ENCODE measurements around the gene HIGD2A.
"Not testable (repeated sequence)": the region's sequence is repeated elsewhere in the genome, so short reads cannot be mapped to it uniquely, and the experiment has no call there.

HIGD2A gene

DNA sequence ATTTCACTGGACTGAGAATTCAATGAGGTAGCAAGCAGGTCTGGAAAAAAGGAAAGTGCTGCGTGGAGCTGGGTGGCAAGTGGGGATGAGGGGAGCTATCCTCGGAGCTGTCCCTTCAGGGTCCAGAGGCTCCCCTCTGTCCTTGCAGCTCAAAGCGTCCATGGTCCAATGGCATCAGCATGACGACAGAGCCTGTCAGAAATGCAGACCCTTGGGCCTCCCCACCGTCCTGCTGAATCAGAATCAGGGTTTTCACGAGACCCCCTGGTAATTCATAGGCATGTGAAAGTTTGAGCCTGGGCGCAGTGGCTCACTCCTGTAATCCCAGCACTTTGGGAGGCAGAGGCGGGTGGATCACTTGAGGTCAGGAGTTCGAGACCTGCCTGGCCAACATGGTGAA, 5.5 kb downstream of the HIGD2A start:
- DNase-seq (ENCODE audit: low read depth in 1 of 2, low spot score in 1 of 2) = no peak

DNA sequence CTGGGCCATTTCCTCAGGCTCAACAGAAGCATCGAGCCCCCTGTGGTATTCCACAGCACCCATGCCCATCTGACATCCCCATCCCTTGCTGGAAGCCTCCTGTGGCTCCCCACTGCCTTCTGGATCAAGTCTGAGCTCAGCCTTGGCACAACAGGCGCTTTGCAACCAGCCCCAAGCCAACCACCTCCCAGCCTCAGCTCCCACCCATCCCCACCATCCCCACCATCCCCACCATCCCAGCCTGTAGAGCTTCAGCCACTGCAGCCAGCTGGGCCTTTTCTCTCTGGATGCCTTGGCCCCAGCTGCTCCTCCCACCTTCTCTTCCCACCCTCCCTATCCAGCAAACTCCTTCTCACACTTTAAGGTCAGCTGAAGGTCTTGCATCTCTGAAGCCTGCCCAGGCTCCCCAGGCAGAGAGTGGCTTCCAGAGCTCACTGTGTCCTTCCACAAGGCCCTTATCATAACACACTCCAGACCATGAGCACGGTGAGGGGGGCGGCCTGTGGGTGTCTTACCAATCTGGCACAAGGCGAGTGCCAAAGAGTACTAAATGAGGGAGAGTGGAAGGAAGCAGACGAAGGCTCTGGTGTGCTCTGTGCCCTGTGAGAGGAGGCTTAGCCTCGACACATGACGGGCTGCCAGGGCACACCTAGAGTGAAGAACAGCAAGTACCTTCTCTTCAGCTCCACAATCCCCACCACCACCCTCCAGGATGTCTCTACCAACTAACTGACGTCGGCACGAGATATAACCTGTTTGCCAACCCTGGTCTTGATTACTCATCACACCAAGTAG, 6.5 kb downstream of the HIGD2A start:
- DNase-seq (ENCODE audit: low read depth in 1 of 2, low spot score in 1 of 2) = no peak

DNA sequence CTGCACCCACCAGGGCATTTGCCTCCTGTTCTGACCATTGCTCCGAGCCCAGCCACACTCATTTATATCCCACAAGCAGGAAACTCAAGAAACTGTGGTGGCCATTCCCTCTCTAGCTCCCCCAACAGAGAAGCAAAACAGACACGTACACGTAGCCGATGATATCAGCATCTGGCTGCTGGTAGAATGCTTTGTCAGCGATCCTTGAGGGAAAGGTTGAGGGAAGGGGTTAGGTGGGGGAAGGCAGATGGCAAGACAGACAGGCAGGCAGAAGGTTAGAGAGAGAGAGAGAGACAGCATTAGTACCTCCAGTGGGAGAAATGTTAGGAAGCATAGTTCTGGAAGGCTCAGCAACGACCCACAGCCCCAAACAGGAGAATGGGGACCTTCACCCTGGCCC, 7.8 kb downstream of the HIGD2A start:
- no peak for DNase-seq (ENCODE audit: low read depth in 1 of 2, low spot score in 1 of 2)

DNA sequence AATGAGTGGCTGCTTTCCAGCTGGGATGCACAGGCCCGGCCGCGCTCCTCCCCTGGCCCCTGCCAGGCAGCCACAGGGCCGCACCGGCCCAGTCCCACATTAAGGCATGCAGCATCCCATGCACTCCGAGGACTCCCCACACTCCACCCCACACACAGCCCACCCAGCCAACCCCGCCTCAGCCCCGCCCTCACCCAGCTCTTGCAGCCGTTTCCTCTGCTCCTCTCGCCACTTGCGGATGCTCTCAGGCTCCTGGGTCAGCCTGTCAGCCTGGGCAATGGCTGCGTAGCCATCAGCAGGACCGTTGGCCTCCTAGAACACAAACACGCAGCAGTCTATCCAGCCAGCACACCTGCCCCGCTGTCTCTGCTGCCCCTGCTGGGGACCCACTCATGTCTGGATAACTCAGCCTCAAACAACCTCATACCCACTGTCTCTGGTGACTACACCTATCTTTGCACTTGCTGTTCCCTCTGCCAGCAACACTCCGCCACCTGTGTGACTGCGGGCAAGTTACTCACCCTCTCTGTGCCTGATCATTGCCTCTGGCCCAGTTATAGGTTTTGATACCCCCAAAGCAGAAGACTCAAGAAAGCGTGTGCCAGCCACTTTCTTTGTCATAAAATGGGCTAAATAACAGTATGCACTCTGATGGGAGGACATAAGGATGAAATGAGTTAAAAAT, 9.3 kb downstream of the HIGD2A start:
- DNase-seq (ENCODE audit: low read depth in 1 of 2, low spot score in 1 of 2) = no peak

DNA sequence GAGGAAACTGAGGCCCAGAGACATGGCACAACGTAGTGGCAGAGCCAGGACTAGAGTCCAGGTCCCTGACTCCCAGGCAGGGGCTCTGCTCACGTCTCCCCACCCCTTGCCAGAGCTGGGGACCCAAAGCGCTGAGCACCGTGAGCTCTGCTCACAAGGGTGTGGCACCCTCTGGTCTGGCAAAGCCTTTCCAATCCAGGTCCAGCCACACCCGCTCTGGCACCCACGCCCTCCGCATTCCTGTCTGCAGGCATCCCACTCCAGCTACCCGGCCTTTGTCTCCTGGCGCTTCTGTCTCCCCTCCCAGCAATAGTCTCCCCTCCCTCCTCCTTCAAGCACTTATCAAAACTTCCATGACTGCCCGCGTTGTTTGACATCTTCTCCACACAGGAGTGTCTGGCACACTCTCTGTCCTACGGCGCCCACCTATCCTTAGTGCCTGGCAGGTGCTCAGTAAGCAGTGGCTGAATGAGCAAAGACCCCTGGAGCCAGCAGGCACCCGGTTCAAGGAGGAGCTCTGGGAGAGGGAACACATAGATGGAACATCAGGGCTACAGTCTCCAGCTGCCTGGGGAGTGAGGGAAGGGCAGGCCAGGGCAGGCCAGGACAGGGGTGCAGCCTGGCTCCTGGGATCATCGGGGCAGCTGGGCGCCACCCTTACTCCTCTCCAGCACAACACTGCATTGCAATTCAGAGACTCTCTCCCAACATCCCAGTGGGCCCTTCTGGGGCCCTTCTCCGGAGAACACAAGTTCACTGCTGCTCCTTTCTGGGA, 12.0 kb downstream of the HIGD2A start:
- DNase-seq (ENCODE audit: low read depth in 1 of 2, low spot score in 1 of 2) = no peak

DNA sequence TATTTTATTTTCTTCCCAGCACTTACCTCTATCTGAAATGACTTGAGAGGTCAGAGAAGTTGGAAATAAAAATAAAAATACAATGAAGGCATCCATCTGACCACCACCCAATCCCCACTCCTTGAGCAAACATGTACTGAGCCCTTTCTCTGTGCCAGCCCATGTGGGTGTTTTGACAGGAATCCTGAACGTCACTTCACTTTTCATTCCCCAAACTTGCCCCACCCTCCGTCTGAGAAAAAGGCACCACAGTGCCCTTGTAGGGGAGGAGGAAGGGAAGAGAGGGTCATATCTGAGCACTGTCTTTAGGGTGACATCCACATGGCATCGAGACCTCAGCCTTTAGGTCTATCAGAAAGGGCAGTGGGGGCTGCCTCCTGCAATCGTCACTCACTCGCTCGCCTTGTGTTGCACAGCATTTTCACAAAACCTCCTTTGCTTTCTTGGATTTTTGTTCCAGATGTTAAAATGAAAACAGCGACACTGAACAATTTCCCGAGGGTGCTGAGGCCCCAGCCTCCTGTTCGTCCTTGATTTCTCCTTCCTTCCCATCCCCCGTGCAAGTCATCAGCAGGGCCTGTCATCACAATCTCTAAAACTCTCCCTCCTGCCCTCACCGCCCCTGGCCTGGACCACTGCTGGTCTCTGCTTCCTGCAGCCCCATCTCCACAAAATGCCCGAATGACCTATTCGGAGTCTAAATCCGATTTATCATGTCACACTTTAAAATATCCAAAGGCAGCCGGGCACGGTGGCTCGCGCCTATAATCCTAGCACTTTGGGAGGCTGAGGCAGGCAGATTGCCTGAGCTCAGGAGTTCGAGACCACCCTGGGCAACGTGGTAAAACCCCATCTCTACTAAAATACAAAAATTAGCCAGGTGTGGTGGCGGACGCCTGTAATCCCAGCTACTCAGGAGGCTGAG, 13.0 kb downstream of the HIGD2A start:
- no peak for DNase-seq (ENCODE audit: low read depth in 1 of 2, low spot score in 1 of 2)

DNA sequence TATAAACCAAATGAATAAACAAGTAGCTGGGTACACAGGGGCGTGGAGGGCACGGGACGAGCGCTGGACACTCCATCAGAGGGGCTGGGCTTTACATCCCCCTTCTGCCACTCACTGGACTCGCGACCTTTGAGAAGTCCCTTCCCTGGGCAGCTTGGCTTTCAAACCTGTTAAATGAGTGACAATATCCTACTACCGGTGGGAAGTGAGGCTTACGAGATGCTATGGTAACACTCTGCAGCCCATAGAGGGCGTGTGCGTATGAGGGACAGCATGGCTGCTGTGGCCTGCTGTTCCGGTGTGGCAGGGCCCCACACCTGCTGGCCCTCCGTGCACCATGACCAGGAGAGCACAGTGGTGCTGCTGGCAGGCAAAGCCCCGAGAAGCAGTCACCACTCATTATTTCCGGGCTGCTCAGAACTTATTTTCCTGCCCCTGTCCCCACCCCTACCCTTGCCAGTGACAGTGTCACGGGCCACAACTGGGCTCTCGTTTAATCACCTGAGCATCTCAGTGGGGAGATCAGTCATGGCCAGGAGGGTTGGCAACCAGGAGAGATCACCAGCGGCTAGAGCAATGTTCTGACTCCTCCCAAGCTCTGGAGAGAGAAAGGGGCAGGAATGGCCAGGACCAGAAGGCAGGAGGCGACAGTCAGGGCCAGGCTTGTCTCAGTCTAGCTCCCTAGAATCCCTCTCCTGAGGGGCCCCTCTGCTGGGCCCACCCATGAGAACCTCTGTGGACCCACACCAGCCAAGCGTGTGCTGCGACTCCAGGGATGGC, 17.3 kb downstream of the HIGD2A start:
- no peak for DNase-seq (ENCODE audit: low read depth in 1 of 2, low spot score in 1 of 2)

DNA sequence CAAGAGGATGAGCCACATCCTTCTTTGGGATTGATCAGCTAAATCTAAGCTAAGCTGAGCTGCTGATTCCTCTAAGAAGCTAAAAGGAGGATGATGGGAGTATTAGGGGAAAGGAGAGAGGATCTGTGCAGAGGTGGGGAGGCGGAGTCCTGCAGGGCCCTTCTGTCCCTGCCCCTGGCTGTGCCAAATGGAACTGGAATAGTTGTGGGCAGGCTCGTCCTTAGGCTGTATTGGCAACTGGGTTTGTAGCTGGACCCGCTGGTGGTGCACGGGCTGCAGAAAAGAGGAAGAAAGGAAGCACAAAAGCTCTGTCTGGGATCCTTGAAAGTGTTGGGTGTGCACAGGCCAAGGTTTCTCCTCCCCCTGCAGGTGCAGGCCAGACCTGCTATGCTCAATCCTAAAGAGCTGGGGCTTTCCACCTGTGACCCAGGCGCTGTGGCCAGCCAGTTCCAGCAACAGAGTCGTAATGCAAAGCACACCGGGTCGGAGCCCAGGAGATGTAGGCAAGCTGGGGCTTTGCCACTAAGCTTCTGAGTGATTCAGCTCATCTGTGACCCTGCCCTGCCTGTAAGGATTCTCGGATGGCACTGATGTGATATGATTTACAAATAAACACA, 18.0 kb downstream of the HIGD2A start:
- no peak for DNase-seq (ENCODE audit: low read depth in 1 of 2, low spot score in 1 of 2)

DNA sequence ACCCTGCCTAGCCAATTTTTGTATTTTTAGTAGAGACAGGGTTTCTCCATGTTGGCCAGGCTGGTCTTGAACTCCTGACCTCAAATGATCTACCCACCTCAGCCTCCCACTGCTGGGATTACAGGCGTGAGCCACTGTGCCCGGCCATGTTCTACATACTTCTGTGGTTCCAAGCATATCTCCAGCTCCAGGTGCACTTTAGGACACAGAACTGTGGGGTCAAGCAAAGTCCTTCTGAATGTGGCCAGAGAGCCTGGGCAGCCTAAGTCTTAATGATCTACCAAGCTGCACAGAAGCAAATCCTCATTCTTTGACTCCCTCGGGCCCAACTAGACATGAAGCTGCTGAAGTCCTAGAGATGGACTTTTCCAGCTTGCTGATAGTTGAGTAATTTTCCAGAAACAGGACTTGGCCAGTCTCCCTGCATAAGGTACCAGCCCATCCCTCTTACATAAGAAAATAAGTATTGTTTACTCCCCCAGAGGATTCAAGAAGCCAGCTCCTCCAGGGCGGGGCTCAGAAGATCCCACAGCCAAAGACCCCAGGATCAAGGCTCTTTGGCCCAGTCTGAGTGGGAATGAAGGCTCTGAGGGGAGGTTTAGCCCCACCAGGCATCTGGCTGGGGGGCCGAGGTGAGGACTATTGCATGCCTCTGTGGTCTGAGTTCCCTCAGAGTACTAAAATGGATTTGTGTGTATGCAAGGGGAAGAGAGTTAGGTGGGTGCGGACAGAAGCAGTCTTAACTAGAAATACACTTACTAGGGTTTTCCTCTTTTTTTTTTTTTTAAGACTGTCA, 19.1 kb downstream of the HIGD2A start:
- DNase-seq (ENCODE audit: low read depth in 1 of 2, low spot score in 1 of 2) = no peak

DNA sequence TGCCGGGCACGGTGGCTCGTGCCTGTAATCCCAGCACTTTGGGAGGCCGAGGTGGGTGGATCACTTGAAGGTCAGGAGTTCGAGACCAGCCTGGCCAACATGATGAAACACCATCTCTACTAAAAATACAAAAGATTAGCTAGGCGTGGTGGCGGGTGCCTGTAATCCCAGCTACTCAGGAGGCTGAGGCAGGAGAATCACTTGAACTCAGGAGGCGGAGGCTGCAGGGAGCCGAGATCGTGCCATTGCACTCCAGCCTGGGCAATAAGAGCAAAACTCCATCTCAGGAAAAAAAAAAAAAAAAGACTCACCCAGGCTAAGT, 19.7 kb downstream of the HIGD2A start:
- DNase-seq (ENCODE audit: low read depth in 1 of 2, low spot score in 1 of 2) = not testable (repeated sequence)

DNA sequence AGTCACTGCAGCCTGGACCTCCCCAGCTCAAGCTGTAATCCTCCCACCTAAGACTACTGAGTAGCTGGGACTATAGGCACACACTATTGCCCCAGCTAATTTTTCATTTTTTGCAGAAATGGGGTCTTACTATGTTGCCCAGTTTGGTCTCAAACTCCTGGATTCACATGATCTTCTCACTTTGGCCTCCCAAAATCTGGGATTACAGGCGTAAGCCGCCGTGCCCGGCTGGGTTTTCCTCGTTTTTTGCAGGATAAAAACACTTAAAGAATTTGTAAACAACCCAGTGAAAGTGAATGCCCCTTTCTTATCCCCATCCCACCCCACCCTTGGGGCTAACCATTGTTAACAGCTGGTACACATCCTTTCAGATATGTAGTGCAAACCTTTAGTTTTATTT, 20.0 kb downstream of the HIGD2A start:
- DNase-seq (ENCODE audit: low read depth in 1 of 2, low spot score in 1 of 2) = no peak

DNA sequence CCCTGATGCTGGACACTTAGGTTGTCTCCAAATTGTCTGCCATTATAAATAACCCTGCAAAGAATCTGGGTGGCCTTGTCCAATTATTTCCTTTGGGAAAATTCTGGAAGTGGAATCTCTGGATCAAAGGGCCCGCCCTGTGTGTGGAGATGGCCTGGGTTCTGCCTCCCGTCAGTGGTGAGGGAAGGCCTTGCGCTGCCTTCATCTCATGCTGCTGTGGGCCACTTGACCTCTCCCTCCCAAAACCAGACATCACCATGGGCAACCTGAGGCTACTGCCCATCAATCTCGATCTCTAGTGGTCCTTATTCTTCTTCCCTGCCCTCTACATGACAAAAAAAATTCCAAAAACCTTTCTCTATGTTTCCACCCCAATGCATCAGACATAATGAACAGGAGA, 21.2 kb downstream of the HIGD2A start:
- no peak for DNase-seq (ENCODE audit: low read depth in 1 of 2, low spot score in 1 of 2)

DNA sequence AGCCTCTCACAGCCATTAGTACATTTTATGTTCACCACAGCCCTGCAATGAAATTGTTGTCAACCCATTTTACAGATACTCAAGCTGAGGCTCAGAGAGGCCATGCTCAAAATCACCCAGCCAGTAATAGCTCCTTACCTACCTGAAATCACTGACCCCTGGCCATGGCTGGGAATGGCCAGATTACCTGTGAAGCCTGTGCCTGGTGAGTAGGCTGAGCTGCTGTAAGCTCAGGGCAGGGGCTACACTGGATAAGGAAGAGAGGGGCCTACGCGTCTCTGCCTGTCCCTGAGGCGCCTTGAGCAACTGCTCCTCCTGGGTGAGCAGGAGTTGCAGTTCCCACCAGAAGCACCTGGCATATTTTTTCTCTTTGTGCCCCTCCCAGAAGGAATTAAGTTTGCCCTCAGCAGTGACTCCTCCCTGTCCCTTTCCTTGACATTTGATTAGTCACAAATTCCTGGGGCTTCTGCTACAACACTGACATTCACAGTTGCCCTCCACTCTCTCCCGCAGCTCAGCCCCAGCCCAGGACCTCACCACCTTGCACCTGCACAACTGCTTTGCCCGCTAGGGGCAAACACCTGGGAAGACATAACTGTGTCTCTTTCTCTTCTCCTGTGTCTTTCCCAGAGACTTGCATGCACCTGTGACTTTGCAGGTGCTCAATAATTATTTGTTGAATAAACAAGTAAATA, 22.1 kb downstream of the HIGD2A start:
- no peak for DNase-seq (ENCODE audit: low read depth in 1 of 2, low spot score in 1 of 2)

DNA sequence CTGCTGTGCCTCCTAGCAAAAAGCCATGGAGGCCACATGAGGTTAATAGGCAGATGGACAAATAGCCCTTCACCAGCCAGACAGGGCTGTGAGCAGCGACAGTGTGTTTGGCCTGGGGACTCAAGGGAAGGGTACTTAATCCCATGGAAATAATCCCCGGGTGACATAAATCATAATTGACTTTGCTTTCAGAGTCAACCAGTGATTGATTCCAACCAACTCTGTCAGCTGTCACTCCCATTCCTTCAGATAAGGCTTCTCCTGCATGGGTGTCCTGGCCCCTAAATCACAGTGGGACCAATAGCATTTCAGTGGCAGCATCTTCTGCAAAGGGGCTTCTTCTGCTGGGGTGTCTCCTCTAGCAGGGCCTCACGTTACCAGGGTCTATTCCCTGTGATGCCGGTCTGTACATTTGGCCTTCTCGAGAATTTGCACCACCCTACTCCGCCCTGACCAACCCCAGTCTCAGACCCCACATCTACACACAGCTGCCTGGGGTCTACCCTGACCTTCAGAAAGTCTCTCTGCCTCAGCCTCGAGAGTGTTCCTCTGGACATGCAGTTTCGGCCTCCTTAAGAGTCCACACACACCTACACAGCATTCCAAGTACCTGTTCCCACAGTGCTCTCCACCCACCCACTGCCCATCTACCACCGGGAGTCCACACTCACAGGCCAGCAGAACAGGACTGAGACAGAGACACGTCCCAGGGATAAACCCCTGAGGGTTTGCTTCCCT, 24.1 kb downstream of the HIGD2A start:
- DNase-seq (ENCODE audit: low read depth in 1 of 2, low spot score in 1 of 2) = no peak

DNA sequence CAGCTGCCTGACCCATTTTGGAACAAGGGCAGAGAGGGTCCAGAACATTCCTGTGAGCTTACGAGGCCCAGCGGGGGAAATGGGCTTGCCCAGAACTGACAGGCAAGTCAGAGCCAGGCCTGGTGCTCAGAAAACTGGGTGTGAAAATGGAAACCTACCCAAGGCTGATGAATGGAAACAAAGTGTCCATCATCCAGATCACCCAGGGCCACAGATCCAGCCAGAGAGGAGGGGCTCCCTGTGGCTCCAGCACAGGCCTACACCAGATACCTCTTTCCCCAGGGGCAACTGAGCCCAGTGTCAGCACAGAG, 24.7 kb downstream of the HIGD2A start:
- no peak for DNase-seq (ENCODE audit: low read depth in 1 of 2, low spot score in 1 of 2)

DNA sequence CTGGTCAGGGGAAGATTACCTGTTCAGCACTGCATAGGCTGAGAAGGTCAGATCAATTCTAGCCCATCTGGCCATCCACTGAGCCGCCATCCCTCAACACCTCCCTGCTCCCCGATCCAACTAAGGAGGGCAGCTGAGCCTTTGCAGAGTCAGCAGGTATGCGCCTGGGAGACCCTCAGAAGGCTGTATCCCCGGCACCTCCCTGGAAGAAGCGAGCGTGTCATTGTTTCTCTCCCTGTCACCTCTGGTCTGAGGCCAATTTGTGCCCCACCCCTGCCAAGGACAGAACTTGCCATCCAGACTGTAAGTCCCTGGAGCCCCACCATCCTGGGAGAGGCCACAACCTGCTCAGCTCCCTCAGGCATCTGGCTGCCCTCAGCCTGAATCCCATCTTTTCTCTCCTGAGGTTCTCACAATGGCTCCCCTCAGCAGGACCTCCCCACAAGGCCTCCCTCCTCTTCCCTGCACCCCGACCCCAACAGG, 25.2 kb downstream of the HIGD2A start:
- no peak for DNase-seq (ENCODE audit: low read depth in 1 of 2, low spot score in 1 of 2)

DNA sequence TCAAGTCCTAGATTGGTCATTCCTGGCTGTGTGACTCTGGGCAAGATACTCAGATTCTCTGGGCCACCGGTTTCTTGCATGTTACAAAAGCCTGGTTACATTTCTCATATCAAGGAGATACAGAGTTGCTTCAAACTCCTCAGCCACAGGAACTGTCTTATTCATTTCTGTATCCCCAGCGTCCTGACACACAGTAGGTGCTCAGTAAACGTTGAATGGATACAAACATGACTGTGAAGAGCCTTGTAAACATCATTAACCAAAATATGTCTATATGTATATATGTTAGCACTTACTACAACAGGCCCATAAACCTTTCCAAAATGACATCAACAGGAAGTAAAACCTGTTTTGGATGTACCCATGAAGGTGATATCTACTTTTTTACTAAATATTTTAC, 26.2 kb downstream of the HIGD2A start:
- no peak for DNase-seq (ENCODE audit: low read depth in 1 of 2, low spot score in 1 of 2)

All from activated T-helper 1 cell treated with anti-CD3 and anti-CD28 coated beads, Interleukin-2, amount 50 U/mL, for 16 hours (primary cell).